ENCODE measurements around the gene TK1.
A peak's percentile ranks its signal among the peaks of the same experiment; 100 is the strongest.
"Not testable (repeated sequence)": the region's sequence is repeated elsewhere in the genome, so short reads cannot be mapped to it uniquely, and the experiment has no call there.

The TK1 gene

DNA sequence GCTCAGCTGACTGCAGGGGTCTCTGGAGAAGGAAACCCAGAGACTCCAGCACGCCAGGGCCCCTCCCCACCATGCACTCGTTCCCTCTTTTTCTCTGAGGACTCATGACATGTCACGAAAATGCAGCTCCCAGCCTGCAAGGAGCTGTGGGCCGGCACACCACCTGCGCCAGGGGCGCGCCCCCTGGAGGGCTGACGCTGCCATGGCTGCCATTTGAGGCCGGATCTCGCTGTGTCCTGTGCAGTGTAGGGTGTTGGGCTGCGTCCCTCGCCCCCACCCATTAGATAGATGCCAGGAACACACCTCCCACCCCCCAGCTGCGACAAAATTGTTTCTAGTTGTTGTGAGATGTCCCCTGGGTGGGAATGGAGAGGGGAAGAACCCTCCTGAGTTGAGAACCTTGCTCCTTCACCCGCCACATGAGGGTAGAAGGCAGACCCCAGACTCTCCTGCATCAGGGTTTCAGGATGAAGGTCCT lies 10.3 kb downstream of the TK1 start:
- FAIRE-seq, result no peak
- peak; percentile 95 for TF ChIP-seq CTCF (IDR thresholded peaks at IDR 0.05; ENCODE audit: insufficient read depth, missing control alignments)
- no peak for DNase-seq (ENCODE audit: insufficient read length, low spot score)

GRCh38 chr17:78175643-78175981 lies 11.2 kb downstream of the TK1 start:
- TF ChIP-seq CTCF (IDR thresholded peaks at IDR 0.05; ENCODE audit: insufficient read depth, missing control alignments), result no peak
- DNase-seq (ENCODE audit: insufficient read length, low spot score) (no peak), FAIRE-seq (no peak)

DNA sequence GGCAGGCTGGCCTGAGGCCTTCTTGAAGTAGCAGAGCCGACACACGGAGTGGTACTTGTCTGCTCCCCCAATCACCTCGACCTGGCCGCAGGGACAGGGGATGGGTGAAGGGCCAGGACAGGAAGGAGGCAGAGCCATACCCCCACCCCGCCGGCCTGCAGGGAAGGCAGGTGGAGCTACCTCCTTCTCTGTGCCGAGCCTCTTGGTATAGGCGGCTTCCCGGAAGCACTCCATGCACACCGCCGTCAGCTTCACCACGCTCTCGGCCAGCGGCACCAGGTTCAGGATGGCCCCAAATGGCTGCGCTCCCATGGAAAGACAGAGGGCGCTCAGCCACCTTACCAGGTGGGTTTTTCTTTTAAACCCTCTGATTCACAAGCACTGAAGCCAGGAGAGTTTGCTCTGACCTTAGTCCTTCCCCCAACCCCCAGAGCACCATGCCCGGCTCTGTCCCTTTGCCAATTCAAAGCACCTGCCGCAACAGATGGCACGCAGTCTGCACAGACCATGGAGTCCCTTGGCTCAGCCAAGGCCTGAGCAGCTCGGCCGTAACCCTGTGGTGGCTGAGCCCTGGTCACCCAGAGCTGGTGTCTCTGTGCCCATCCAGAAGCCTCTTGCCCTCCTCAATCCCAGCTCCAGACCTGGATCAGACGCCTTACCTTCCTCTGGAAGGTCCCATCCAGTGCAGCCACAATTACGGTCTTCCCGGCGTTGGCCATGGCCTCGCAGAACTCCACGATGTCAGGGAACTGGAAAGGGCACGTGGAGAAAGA lies 11.8 kb downstream of the TK1 start:
- peak; percentile 32 for TF ChIP-seq CTCF (IDR thresholded peaks at IDR 0.05; ENCODE audit: insufficient read depth, missing control alignments)
- FAIRE-seq (no peak), DNase-seq (ENCODE audit: insufficient read length, low spot score) (no peak)

DNA sequence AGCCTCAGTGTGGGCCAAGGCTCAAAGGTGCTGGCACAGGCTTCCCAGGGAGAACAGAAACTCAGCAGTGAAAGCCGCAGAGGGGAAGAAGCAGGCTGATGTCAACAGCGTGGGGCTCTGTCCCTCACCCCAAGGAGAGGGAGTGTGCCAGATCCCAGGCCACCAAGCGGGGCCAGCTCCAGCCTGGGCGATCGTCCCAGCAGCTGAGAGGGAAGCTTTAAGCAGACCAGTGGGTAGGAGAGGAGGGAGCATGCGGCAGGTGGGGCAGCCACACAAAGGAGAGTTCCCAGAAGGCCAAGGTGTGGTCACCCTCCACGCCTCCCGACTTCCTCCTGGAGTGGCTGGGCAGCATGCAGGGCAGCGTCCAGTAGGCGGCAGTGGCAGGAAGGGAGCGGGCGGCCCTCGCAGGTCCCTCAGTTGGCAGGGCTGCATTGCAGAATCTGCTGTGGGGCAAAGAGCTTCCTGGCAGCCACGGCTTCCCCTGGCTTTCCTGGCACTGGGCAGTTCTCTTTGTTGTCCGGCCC lies 12.4 kb downstream of the TK1 start:
- DNase-seq (ENCODE audit: insufficient read length, low spot score) (no peak), FAIRE-seq (no peak)
- no peak for TF ChIP-seq CTCF (IDR thresholded peaks at IDR 0.05; ENCODE audit: insufficient read depth, missing control alignments)

- FAIRE-seq, result no peak
- DNase-seq (ENCODE audit: insufficient read length, low spot score), result no peak
- TF ChIP-seq CTCF (IDR thresholded peaks at IDR 0.05; ENCODE audit: insufficient read depth, missing control alignments), result no peak
Measured at GRCh38 chr17:78173097-78173715, 13.6 kb downstream of the TK1 start.

- no peak for DNase-seq (ENCODE audit: insufficient read length, low spot score)
- no peak for FAIRE-seq
- TF ChIP-seq CTCF (IDR thresholded peaks at IDR 0.05; ENCODE audit: insufficient read depth, missing control alignments), result no peak
Measured at GRCh38 chr17:78172249-78173051, 14.4 kb downstream of the TK1 start.

- DNase-seq (ENCODE audit: insufficient read length, low spot score); FAIRE-seq: not testable (repeated sequence)
Measured at GRCh38 chr17:78171591-78172248, 15.1 kb downstream of the TK1 start.

Data from D721Med (cell line).